ENCODE data around the gene FES.

Gene FES

DNA sequence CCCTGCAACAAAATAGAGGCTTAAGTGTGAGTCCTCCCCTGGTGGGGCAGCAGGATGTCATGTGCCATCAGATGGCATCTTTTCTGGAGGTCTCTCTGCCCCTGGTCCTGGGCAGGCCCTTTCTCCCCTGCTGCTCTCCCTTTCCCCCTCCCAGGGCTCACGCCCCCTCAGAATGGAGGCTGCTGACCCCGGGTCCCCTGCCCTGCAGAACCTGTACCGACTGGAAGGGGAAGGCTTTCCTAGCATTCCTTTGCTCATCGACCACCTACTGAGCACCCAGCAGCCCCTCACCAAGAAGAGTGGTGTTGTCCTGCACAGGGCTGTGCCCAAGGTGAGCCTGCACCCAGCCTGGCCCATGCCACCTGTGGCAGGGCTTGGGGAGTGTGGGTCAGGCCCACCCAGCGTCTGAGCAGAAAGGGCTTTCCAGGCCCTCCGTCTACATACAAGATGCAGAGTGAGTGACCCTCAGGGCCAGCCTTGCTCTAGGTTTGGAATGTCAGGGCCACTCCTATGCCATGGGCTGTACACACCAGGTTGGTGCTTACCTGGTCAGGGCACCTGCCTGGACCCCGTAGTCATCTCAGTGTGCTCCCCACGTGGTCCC lies 7.1 kb downstream of the FES start:
- Histone ChIP-seq H4K20me1 (ENCODE audit: insufficient read depth, low read length) (no peaks in the 10 kb centered on the region), H3K4me3 (ENCODE audit: low read depth, low read length, poor library complexity, severe bottlenecking) (no peak overlapping the region), H3K79me2 (ENCODE audit: insufficient read depth, low read length) (no peaks in the 10 kb centered on the region), H3K27ac (ENCODE audit: low read depth, low read length, poor library complexity, severe bottlenecking) (no peak overlapping the region), H3K9me2 (ENCODE audit: low read depth, low read length) (no peaks in the 10 kb centered on the region), H2AFZ (ENCODE audit: low read length) (no peak overlapping the region), H3F3A (ENCODE audit: insufficient read depth, low read length) (no peaks in the 10 kb centered on the region), H3K27me3 (ENCODE audit: insufficient read depth, low read length) (peaks cover 20% of the 10 kb centered on the region), H3K9ac (ENCODE audit: low read length) (no peak overlapping the region), H3K36me3 (ENCODE audit: insufficient read depth, low read length) (no peaks in the 10 kb centered on the region), H3K4me2 (ENCODE audit: low read length) (no peak overlapping the region), H3K9me3 (ENCODE audit: low read length) (no peaks in the 10 kb centered on the region), H3K4me1 (ENCODE audit: insufficient read depth, low read length, severe bottlenecking) (peaks cover 6% of the 10 kb centered on the region)
- TF ChIP-seq EZH2 (IDR thresholded peaks at IDR 0.05; ENCODE audit: borderline replicate concordance, low read length) = no peak
- TF ChIP-seq CTCF (IDR thresholded peaks at IDR 0.05; ENCODE audit: low read length) = no peak

GRCh38 chr15:90892023-90892422 lies 7.7 kb downstream of the FES start:
- TF ChIP-seq CTCF (IDR thresholded peaks at IDR 0.05; ENCODE audit: low read length) = no peak
- no peak for TF ChIP-seq EZH2 (IDR thresholded peaks at IDR 0.05; ENCODE audit: borderline replicate concordance, low read length)
- Histone ChIP-seq H3K79me2 (ENCODE audit: insufficient read depth, low read length) (no peaks in the 10 kb centered on the region), H3K4me1 (ENCODE audit: insufficient read depth, low read length, severe bottlenecking) (peaks cover 10% of the 10 kb centered on the region), H3K27ac (ENCODE audit: low read depth, low read length, poor library complexity, severe bottlenecking) (no peak overlapping the region), H3K27me3 (ENCODE audit: insufficient read depth, low read length) (peaks cover 20% of the 10 kb centered on the region), H2AFZ (ENCODE audit: low read length) (no peak overlapping the region), H3F3A (ENCODE audit: insufficient read depth, low read length) (no peaks in the 10 kb centered on the region), H3K9ac (ENCODE audit: low read length) (no peak overlapping the region), H3K36me3 (ENCODE audit: insufficient read depth, low read length) (no peaks in the 10 kb centered on the region), H3K4me2 (ENCODE audit: low read length) (no peak overlapping the region), H4K20me1 (ENCODE audit: insufficient read depth, low read length) (no peaks in the 10 kb centered on the region), H3K9me3 (ENCODE audit: low read length) (no peaks in the 10 kb centered on the region), H3K9me2 (ENCODE audit: low read depth, low read length) (no peaks in the 10 kb centered on the region), H3K4me3 (ENCODE audit: low read depth, low read length, poor library complexity, severe bottlenecking) (no peak overlapping the region)

GRCh38 chr15:90892498-90893174 lies 8.3 kb downstream of the FES start:
- Histone ChIP-seq H3K27ac (ENCODE audit: low read depth, low read length, poor library complexity, severe bottlenecking) (no peak overlapping the region), H3K36me3 (ENCODE audit: insufficient read depth, low read length) (no peaks in the 10 kb centered on the region), H3K4me2 (ENCODE audit: low read length) (peak overlapping the region; percentile 40), H3K4me3 (ENCODE audit: low read depth, low read length, poor library complexity, severe bottlenecking) (peak overlapping the region; percentile 56), H3K9me2 (ENCODE audit: low read depth, low read length) (no peaks in the 10 kb centered on the region), H3K9ac (ENCODE audit: low read length) (no peak overlapping the region), H3K27me3 (ENCODE audit: insufficient read depth, low read length) (peaks cover 20% of the 10 kb centered on the region), H3K79me2 (ENCODE audit: insufficient read depth, low read length) (no peaks in the 10 kb centered on the region), H3F3A (ENCODE audit: insufficient read depth, low read length) (no peaks in the 10 kb centered on the region), H3K4me1 (ENCODE audit: insufficient read depth, low read length, severe bottlenecking) (peaks cover 16% of the 10 kb centered on the region), H2AFZ (ENCODE audit: low read length) (no peak overlapping the region), H3K9me3 (ENCODE audit: low read length) (no peaks in the 10 kb centered on the region), H4K20me1 (ENCODE audit: insufficient read depth, low read length) (no peaks in the 10 kb centered on the region)
- TF ChIP-seq EZH2 (IDR thresholded peaks at IDR 0.05; ENCODE audit: borderline replicate concordance, low read length) (no peak), CTCF (IDR thresholded peaks at IDR 0.05; ENCODE audit: low read length) (no peak)

Measured in OCI-LY1 (cell line).